Immature natural killer cell (primary cell): ENCODE results near the gene GDF10. TPM values are rescaled to one million over a fixed set of nuclear protein-coding genes. Genes with fewer than 3 reads are reported as not detected.

Experiments used
- DNase-seq, 3 donors: peaks; one replicate each; pipeline ENCODE4 v3.0.0; 2022; ENCODE audit warnings: mixed read lengths in 1 of 3
- H3K27ac Mint-ChIP-seq, 6 donors: one replicate each; pipeline ENCODE4 v1.8.0; 2020; ENCODE audit warnings: mixed read lengths in 6 of 6, mild to moderate bottlenecking in 5 of 6, inconsistent platforms in 4 of 6, moderate library complexity in 3 of 6
- H3K27me3 Mint-ChIP-seq, 3 donors: one replicate each; pipeline ENCODE4 v1.8.0; 2020 to 2021; ENCODE audit warnings: low read depth in 3 of 3, mild to moderate bottlenecking in 3 of 3, mixed read lengths in 3 of 3, moderate library complexity in 3 of 3, inconsistent platforms in 1 of 3
- H3K36me3 Mint-ChIP-seq, 3 donors: one replicate each; pipeline ENCODE4 v1.8.0; 2020; ENCODE audit warnings: mixed read lengths in 3 of 3, inconsistent platforms in 2 of 3, mild to moderate bottlenecking in 2 of 3
- H3K4me1 Mint-ChIP-seq, 2 donors: one replicate each; pipeline ENCODE4 v1.8.0; 2020; ENCODE audit warnings: inconsistent platforms in 2 of 2, mild to moderate bottlenecking in 2 of 2, mixed read lengths in 2 of 2, moderate library complexity in 1 of 2
- H3K4me3 Mint-ChIP-seq, 5 donors: one replicate each; pipeline ENCODE4 v1.8.0; 2020; ENCODE audit warnings: mild to moderate bottlenecking in 5 of 5, mixed read lengths in 5 of 5, inconsistent platforms in 3 of 5, moderate library complexity in 3 of 5
- H3K9me3 Mint-ChIP-seq, 6 donors: one replicate each; pipeline ENCODE4 v1.8.0; 2020; ENCODE audit warnings: mild to moderate bottlenecking in 6 of 6, mixed read lengths in 6 of 6, inconsistent platforms in 4 of 6, moderate library complexity in 3 of 6
- polyA plus RNA-seq, 3 donors: library from polyadenylated mRNA; unstranded; fragments of 300-500 nt; fragmentation: Illumina TruSeq; gene quantifications; one replicate each; pipeline ENCODE4 v1.2.3, GENCODE V29; 2021

GDF10 gene
- polyA plus RNA-seq, 3 donors from 2014 or later, result not detected

DNA sequence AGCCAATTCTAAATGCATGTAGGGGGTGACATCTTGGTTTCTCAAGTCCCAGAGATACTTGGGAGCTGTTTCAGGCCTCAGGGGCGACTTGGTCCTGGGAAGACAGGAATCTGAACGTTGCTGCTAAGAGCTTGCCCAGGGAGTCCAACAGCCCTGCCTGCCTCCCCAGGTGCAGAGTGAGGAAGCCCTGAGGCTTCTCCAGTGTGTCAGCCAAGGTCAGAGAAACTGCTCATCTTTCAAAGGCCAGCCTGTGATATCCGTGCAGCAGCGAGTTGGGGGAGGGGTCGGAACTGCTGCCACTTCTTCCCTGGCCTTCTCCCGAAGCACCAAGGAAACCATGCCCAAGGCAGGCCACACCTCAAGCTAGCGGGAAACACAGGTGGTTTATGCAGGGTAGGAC is 32.0 kb downstream of the GDF10 start:
- DNase-seq, result no peak
- Mint-ChIP-seq H3K9me3 (no peaks in the 10 kb centered on the region), H3K4me1 (no peaks in the 10 kb centered on the region), H3K27ac (no peak overlapping the region), H3K27me3 (peaks cover 0 to 2% (median 2%) of the 10 kb centered on the region in 3 donors), H3K36me3 (no peaks in the 10 kb centered on the region), H3K4me3 (no peak overlapping the region)

DNA sequence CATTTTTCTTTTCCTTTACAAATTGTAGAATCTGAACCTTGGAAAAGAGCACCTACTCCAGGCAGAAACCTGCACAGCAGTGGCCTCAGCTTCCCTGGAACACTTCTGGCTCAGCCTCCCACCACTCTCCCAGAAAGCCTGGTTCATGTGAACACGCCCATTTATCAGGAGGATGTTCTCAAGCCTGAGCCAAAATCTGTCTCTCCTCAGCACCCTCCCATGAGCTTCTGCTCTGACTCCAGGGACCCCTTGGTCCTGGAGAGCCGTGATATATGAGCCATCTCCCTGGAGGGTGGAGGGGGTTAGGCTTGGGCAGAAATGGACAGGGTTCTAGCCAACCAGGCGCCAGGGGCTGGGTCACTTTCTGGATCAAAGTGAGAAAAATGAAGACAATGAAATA is 32.4 kb downstream of the GDF10 start:
- no peak overlapping the region for H3K27ac Mint-ChIP-seq
- peaks cover 0 to 4% (median 2%) of the 10 kb centered on the region in 3 donors for H3K27me3 Mint-ChIP-seq
- no peak for DNase-seq
- H3K9me3 Mint-ChIP-seq, result no peaks in the 10 kb centered on the region
- H3K4me3 Mint-ChIP-seq, result no peak overlapping the region
- no peaks in the 10 kb centered on the region for H3K4me1 Mint-ChIP-seq
- H3K36me3 Mint-ChIP-seq, result no peaks in the 10 kb centered on the region

GRCh38 chr10:47332946-47333345 is 32.9 kb downstream of the GDF10 start:
- H3K4me1 Mint-ChIP-seq, result no peaks in the 10 kb centered on the region
- H3K9me3 Mint-ChIP-seq, result no peaks in the 10 kb centered on the region
- H3K4me3 Mint-ChIP-seq, result no peak overlapping the region
- H3K27me3 Mint-ChIP-seq, result peaks cover 0 to 4% (median 2%) of the 10 kb centered on the region in 3 donors
- no peaks in the 10 kb centered on the region for H3K36me3 Mint-ChIP-seq
- no peak overlapping the region for H3K27ac Mint-ChIP-seq
- DNase-seq, result no peak

DNA sequence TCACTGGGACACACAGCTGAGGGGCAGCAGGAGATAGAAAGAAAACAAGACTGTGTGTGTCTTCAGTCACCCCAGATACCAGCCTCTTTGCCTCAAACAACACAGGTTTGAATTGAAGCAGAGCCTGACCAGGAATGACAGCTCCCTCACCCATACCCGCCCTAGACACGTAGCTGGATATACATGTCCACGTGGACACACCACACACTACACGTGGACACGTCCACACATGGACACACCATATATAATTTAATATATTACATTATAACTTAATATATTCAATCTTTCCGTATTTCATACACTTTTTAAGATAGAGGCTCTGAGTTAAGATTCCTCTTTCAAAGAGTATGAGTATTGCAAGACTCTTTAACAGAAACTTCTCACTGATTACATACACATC is 33.5 kb downstream of the GDF10 start:
- H3K36me3 Mint-ChIP-seq, result no peaks in the 10 kb centered on the region
- no peaks in the 10 kb centered on the region for H3K9me3 Mint-ChIP-seq
- H3K27me3 Mint-ChIP-seq, result peaks cover 0 to 4% (median 2%) of the 10 kb centered on the region in 3 donors
- H3K27ac Mint-ChIP-seq, result no peak overlapping the region
- no peak overlapping the region for H3K4me3 Mint-ChIP-seq
- no peaks in the 10 kb centered on the region for H3K4me1 Mint-ChIP-seq
- DNase-seq, result no peak

- Mint-ChIP-seq H3K9me3 (no peaks in the 10 kb centered on the region), H3K36me3 (no peaks in the 10 kb centered on the region), H3K4me1 (no peaks in the 10 kb centered on the region), H3K4me3 (no peak overlapping the region), H3K27me3 (peaks cover 0 to 7% (median 5%) of the 10 kb centered on the region in 3 donors), H3K27ac (no peak overlapping the region)
- DNase-seq, result no peak
Observed at GRCh38 chr10:47334466-47335295, 34.7 kb downstream of the GDF10 start.

DNA sequence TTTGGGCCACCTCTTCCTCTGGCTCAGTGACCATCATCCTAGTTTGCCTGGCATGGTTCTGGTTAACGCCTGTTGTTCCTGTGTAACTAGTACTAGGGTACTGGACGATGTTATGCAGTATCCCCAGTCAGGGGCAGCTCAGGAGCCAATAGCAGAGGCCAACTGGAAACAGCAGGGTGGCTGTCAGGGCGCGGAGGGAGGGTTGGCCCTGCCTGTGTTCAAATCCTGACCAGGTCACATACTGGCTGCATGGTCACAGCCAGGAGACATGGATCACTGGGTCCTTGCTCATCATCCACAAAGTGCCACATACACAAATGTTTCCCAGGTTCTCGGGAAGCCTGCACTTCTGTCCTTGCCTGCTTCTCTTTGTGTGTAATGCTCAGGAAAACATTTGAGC is 35.9 kb downstream of the GDF10 start:
- no peak for DNase-seq
- Mint-ChIP-seq H3K27me3 (peaks cover 0 to 9% (median 4%) of the 10 kb centered on the region in 3 donors), H3K9me3 (no peaks in the 10 kb centered on the region), H3K4me1 (no peaks in the 10 kb centered on the region), H3K4me3 (no peak overlapping the region), H3K27ac (no peak overlapping the region), H3K36me3 (no peaks in the 10 kb centered on the region)

DNA sequence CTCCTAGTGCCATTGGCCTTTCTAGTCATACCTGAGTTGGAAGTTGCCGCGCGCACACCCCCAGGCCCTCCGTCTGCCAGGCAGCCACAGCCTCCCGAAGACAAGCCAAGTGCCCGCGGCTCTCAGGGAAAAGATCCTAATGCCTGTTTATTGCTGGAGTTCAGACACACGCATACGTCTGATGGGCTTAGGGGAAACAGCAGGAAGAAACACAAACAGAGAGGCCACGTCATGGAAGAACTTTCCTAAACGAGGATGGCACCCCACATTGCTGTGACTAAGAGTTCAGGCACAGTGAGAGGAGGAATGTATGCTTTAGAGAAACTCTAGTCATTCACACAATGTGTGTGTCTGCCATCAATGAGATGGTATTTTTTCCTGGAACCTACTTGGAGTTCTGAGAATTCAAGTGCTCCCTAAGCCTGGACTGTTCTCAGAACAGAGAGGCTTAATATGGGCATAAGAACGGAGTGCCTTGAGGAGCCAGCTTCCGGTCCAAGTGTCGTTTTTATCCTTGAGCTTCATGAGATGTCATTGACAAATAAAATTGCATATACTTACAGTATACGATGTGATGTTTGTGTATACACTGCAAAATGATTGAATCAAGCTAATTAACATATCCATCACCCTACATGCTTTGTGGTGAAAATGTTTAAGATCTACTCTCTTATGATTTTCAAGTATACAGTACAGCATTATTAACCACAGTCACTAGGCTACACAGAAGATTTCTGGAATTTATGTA is 36.6 kb downstream of the GDF10 start:
- H3K4me3 Mint-ChIP-seq, result no peak overlapping the region
- no peaks in the 10 kb centered on the region for H3K36me3 Mint-ChIP-seq
- no peaks in the 10 kb centered on the region for H3K9me3 Mint-ChIP-seq
- no peaks in the 10 kb centered on the region for H3K4me1 Mint-ChIP-seq
- no peak for DNase-seq
- H3K27ac Mint-ChIP-seq, result no peak overlapping the region
- H3K27me3 Mint-ChIP-seq, result peaks cover 0 to 9% (median 3%) of the 10 kb centered on the region in 3 donors

GRCh38 chr10:47337310-47337709 is 37.3 kb downstream of the GDF10 start:
- Mint-ChIP-seq H3K36me3 (no peaks in the 10 kb centered on the region), H3K27ac (no peak overlapping the region), H3K9me3 (no peaks in the 10 kb centered on the region), H3K4me1 (no peaks in the 10 kb centered on the region), H3K27me3 (peaks cover 0 to 9% (median 3%) of the 10 kb centered on the region in 3 donors), H3K4me3 (no peak overlapping the region)
- no peak for DNase-seq

DNA sequence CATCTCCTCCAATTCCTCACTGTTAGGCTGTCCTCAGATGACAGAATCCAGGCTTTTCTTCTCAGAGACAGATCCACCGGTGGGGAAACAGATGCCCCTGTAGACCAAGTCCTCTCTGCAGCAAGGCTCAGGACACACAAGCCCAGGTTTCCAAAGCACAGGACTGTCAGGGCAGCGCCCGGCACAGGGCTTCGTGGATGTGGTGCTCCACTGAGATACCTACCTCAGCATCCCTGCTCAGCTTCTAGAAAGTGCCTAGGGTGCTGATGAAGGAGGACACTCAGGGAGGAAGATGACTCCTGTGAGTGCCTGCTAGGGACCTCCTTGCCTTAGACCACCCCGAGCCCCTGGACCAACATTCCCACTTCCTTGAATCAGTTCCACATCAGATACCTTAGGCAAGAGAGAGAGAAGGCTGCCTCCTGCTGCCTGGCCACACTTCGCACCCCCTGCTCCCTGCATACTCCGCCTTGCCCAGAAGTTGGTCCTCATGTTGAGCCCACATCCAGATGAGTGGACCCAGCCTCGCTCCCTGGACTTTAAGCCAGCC is 39.3 kb downstream of the GDF10 start:
- Mint-ChIP-seq H3K36me3 (no peaks in the 10 kb centered on the region), H3K4me3 (no peak overlapping the region), H3K27ac (no peak overlapping the region), H3K4me1 (no peaks in the 10 kb centered on the region), H3K27me3 (peaks cover 0 to 9% (median 5%) of the 10 kb centered on the region in 3 donors), H3K9me3 (no peaks in the 10 kb centered on the region)
- DNase-seq, result no peak

- Mint-ChIP-seq H3K27me3 (peaks cover 0 to 9% (median 6%) of the 10 kb centered on the region in 3 donors), H3K4me1 (no peaks in the 10 kb centered on the region), H3K4me3 (no peak overlapping the region), H3K9me3 (no peaks in the 10 kb centered on the region), H3K36me3 (no peaks in the 10 kb centered on the region), H3K27ac (no peak overlapping the region)
- no peak for DNase-seq
Observed at GRCh38 chr10:47339759-47340607, 40.0 kb downstream of the GDF10 start.

- Mint-ChIP-seq H3K4me1 (no peaks in the 10 kb centered on the region), H3K27ac (no peak overlapping the region), H3K4me3 (no peak overlapping the region), H3K9me3 (no peaks in the 10 kb centered on the region), H3K27me3 (peaks cover 2 to 9% (median 8%) of the 10 kb centered on the region in 3 donors), H3K36me3 (no peaks in the 10 kb centered on the region)
- DNase-seq, result peak; percentile 11 to 42 (median 33)
Observed at GRCh38 chr10:47340608-47341170, 40.7 kb downstream of the GDF10 start.

DNA sequence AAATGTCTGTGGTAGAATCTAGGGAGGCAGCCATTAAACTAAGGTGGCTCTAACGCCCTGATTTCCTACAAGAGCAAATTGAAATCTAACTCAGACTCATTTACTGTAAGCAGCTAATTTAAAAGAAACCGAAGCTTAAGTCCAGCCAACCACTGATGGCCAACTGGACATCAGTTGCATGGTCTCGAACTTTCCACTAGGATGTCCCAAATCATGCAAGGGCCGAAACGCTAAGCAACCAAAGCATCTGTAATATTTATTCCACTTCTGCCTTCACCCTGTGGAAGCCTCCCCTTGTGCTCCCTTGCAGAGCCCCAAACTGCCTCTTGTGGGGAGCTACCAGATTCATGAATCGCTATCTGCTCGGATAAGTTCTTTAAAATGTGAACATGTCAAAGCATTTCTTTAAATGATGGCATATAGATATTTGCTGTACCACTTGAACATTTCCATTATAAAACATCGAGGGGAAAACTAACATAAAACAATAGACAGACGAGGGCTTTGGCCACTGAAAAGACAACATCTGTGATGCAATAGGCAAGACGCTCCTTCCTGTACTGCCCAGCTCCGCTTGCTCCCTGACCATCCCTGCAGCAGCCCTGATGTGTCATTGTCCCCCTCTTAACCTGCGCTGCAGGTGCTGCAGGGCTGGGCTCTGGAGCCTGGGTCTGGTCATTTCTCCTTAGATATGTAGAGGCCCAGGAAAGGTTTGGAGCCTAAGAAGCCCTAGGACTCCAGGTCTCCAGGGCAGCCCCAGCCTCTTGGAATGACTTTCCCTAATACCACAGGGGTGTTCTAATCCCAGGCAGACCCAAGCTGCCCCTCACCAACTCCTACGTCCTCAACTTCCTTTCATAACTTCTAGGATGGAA is 45.2 kb downstream of the GDF10 start:
- no peak for DNase-seq
- Mint-ChIP-seq H3K4me3 (no peak overlapping the region), H3K36me3 (no peaks in the 10 kb centered on the region), H3K27ac (no peak overlapping the region), H3K4me1 (no peaks in the 10 kb centered on the region), H3K27me3 (peaks cover 2 to 6% (median 5%) of the 10 kb centered on the region in 3 donors), H3K9me3 (no peaks in the 10 kb centered on the region)
